GOT3 (cell line): Measurements from ENCODE around the gene MTFP1.
A peak's percentile ranks its signal among the peaks of the same experiment; 100 is the strongest.
"Not testable (repeated sequence)": the region's sequence is repeated elsewhere in the genome, so short reads cannot be mapped to it uniquely, and the experiment has no call there.

Experiments
- DNase-seq: peaks from one replicate; lab custom pipeline; 2025; ENCODE audit warnings: mixed read lengths; lab: John Stamatoyannopoulos, UW

Gene MTFP1

GRCh38 chr22:30426388-30427353 is 1.1 kb downstream of the MTFP1 start:
- no peak for DNase-seq

GRCh38 chr22:30427871-30428270 is 2.3 kb downstream of the MTFP1 start:
- DNase-seq, result no peak

DNA sequence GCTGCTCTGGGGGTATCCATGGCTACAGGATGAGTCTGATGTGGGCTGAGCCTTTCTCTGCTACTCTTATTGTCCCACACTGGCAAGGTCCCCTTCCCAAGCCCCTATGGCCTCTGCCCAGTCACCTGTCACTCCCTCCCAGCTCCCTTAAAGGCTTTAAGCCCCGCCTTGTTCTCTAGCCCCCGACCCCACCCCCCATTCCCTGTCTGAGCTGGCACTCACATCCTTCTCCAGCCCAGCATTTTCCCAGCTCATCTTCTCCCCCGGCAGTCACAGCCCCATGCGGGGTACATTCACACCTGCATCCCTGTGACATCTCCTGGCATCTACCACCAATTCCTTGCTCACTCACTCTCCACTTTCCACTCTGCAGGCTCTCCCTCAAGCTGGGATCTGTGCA is 4.3 kb downstream of the MTFP1 start:
- DNase-seq, result no peak

DNA sequence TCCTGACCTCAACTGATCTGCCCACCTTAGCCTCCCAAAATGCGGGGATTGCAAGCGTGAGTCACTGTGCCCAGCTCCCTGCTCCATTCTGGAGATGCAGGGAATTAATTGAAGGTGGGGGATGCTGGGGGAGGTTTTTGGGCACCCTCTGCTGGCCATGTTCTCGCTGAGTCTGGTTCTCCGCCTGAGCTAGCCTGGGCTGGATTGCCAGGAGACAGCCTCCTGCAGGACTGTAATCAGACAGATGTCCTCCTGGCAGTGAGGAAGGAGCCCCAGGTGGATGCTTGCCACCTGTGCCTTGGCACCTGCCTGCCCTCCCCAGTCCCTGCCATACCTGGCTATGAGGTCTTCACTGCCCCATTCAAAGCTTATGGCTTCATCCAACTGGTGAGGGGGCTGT is 5.4 kb downstream of the MTFP1 start:
- DNase-seq, result no peak

GRCh38 chr22:30432096-30432495 is 6.5 kb downstream of the MTFP1 start:
- no peak for DNase-seq

GRCh38 chr22:30432520-30432919 is 7.0 kb downstream of the MTFP1 start:
- DNase-seq, result no peak

DNA sequence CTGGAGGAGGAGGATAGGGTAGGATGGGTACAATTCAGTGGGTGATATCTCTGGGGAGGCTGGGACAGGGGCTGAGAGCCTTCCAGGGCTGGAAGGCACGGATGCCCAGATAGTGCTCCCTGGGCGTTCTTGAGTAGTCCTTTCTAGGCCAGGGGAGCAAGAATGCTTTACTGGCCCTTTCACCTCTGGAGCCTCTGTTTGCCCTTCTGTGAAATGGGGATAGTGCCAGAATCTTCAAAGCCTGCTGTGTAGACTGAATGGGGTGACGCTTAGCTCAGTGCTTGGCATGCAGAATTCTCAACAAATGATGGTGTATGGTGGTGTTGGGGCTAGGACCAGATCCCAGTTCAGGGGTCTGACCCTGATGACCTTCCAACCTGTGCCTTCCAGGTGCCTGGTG is 7.7 kb downstream of the MTFP1 start:
- no peak for DNase-seq

- DNase-seq, result no peak
Observed at GRCh38 chr22:30433773-30434172, 8.2 kb downstream of the MTFP1 start.

GRCh38 chr22:30434843-30435242 is 9.3 kb downstream of the MTFP1 start:
- DNase-seq, result no peak

DNA sequence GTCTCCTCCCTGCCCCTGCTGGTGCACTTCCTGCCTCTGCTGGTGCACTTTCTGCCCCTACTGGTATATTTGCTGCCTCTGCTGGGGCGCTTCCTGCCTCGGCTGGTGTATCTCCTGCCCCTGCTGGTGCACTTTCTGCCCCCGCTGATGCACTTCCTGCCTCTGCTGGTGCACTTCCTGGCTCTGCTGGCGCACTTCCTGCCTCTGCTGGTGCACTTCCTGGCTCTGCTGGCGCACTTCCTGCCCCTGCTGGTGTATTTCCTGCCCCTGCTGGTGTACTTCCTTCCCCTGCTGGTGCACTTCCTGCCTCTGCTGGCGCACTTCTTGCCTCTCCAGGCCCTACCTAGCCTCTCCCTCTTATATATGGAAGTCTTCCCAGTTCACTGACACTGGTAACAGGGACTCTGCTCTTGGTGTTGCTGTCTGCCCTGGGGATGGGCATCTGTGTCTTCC is 10.1 kb downstream of the MTFP1 start:
- DNase-seq, result no peak

DNA sequence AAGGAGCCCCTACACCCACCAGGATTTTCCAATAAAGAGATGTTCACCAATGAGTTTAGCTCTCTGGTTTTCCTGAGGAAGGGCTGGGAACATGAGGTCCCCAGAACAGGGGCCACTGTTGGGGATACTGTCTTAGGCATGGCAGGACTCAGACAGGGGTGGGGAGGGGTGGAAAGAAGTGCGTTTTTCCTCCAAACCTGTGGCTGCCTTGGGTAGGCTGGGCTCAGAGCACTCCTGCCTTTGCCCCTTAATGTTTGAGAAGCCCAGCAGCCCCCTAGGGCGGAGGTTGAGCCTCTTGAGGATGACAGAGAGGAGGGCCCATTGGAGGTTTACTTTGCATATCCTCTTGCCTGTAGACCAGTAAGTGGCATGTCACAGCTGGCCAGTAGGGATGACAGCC is 10.6 kb downstream of the MTFP1 start:
- DNase-seq, result no peak

DNA sequence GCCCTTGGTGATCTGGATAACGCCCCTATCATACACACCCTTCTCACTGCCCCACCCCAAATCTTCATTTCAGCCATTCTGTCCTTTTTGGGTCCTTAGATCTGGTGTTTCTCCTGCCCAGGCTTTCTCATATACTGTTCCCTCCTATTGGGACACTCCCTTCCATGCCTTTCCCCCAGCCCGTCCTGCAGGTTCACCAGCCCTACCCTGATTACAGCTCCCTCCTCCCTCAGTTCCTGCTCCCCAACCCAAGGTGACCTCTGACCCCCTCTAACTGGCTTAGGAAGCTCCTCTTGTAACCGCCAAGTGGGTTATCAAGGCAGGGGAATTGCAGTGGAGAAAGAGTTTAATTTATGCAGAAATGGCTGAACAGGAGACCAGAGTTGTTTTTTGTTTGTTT is 13.0 kb downstream of the MTFP1 start:
- DNase-seq, result no peak

DNA sequence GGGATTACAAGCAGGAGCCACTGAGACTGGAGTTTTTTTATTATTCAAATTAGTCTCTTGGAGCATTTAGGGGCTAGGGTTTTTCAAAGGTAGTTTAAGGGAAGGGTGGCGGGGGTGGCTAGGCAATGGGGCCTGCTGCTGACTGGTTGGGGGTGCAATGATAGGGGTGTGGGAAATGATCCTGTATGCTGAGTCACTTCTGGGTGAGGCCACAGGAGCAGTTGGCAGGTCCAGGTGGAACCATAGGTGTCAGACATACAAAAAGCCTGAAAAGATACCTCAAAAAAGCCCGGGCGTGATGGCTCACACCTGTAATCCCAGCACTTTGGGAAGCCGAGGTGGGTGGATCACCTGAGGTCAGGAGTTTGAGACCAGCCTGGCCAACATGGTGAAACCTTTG is 13.7 kb downstream of the MTFP1 start:
- DNase-seq, result no peak

DNA sequence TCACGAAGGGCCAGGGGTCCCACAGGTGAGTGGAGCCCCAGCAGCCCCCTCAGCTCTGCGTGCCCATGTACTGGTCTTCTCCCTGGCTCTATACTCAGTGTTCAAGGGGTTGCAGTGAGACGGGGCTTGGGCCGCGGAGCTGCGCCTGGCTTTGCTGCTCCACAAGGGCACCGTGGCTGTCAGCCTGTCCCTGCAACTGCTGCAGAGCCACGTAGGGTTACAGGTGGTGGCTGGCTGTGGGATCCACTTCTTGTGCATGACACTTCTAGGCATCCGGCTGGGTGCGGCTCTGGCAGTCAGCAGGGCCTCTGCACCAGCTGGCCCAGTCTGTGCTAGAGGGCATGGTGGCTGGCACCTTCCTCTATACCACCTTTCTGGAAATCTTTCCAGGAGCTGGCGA is 14.3 kb downstream of the MTFP1 start:
- no peak for DNase-seq

- DNase-seq, result no peak
Observed at GRCh38 chr22:30441088-30441487, 15.5 kb downstream of the MTFP1 start.

GRCh38 chr22:30444632-30445437 is 19.3 kb downstream of the MTFP1 start:
- peak; percentile 27 for DNase-seq

DNA sequence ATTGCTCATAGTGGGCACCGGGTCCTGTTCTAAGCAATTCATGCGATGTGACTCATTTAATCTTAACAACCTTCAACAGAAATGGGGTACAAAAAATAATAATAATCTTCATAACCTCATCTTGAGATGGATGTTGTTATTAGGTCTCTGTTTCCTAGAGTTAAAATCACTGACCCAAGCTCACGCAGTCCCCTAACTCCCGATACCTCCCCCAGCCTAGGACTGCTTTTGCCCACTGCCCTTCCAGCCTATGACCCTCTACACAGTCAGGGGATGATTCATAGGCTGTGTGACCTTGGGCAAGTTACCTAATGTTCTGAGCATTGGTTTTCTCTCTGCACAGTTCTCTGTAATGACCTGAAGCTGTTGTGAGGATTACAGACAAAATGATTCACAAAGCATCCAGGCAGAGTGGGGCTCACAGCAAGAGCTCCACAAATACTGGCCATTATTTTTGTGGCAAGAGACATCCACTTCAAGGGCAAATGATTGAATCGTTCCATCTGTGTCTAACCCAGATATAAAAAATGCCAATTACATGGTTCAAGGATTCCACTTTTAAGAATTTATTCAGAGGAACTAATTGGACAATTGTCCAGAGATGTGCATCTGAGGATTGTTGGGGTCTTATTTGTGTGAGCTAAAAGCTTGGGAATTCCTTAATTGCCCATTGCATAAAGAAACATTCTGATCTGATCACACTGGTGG is 20.0 kb downstream of the MTFP1 start:
- DNase-seq, result no peak

- DNase-seq, result no peak
Observed at GRCh38 chr22:30447656-30448055, 22.1 kb downstream of the MTFP1 start.

- DNase-seq, result not testable (repeated sequence)
Observed at GRCh38 chr22:30451488-30451887, 25.9 kb downstream of the MTFP1 start.

DNA sequence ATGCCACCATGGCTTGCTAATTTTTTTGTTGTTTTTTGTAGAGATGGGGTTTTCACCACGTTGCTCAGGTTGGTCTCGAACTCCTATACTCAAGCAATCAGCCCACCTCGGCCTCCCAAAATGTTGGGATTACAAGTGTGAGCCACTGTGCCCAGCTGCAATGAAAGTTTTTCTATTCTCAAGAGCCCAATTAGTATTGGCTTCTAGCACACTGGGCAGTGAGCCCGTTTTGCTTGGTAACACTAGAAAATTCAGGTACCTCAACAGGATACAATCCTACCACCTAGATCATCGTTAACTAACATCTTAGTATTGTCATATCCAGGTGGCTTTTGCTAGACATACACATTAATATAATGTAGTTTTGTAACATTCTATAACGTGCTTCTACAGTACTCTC is 27.3 kb downstream of the MTFP1 start:
- DNase-seq, result no peak

DNA sequence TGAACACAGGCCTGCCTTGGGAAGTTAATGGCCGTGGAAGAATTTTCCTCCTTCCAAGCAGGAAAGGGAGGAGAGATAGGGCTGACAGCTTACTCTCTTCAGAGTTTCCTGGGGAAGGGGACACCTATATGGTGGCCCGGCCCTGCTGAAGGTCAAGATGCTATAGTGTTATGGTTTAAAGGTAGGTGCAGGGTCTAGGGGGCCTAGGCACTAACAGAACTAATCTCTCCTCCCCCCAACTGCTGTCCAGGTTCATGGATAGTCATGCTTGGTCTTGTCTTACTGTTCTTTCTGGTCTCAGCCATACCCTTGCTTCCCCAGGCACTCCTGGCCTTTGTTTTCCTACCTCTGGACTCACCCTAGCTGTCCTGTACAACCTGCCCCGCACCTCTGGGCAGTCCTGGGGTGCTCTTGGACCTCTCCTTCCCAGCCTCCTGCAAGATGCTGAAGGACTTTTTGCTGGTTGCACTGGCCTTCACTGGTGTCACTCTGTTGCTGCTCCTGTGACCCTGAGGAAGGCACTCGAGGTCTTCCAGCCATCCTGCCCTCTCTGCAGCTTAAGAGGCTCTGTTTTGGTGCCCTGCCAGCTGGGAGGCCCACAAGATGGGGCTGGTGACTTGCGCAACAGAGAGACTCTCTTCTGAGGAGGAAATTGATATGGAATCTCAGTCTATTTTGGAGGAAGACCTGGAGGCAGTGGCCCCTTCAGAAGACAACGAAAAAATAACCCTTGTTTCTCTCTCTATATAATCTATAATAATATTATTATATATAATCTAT is 28.4 kb downstream of the MTFP1 start:
- no peak for DNase-seq
